GM21825 (cell line): ENCODE data around the gene SLC25A22.

Experiments used
- ATAC-seq: cut with Tn5 transposase; IDR thresholded peaks from one replicate; pipeline ENCODE4 v1.9.1; 2021; ENCODE audit warnings: mild to moderate bottlenecking, moderate library complexity; ENCODE audit not compliant: unreplicated experiment

SLC25A22 gene

DNA sequence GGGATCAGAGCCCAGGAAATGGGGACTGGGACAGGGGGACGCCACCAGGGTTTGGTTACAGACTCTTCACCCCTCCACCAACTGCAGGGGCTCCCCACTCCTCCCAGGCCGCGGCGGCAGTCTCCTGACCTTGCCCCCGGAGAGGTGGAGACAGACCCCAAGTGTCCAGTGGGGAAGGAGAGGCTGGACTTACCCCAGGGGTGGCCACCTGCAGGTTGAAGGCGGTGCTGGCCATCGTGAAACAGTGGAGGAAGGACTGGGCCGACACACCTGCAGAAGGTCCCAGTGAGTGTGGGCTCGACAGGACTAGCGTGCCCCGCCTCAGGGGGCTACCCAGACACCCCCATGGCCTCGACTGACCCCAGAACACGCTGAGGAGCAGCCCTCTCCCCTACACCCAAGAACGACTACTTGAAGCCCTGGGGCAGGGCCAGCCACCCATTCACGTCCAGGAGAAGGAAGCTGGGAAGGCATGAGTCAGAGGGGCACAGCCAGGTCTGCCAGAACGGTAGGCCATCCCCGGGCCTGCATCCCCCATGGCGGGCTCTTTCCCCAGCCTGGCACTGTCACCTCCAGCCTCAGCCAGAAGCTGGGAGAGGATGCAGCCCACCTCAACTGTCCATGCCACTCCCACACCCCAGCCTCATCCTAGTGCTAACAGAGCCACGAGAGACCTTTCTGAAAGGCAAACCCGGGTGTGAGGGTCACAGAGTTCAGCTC, 23.0 kb downstream of the SLC25A22 start:
- ATAC-seq = no peak

DNA sequence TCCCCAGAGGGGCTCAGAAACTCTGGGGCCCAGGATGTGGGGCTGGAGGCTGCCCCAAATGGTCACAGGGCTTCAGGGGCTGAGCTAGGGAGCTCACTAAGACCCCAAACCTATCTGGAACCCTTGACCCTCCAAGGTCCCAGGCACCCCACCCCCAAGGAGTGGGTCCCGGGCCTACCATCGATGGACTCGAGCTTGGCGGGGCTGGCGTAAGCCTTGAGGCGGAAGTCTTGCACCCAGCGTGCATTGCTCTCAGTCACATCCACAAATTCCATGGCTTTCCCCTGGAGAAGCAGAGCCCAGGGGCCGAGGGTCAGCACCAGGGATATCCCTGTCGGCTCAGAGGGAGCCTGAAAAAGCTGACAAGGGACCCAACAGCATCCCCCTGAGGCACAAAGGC, 24.3 kb downstream of the SLC25A22 start:
- ATAC-seq = no peak

DNA sequence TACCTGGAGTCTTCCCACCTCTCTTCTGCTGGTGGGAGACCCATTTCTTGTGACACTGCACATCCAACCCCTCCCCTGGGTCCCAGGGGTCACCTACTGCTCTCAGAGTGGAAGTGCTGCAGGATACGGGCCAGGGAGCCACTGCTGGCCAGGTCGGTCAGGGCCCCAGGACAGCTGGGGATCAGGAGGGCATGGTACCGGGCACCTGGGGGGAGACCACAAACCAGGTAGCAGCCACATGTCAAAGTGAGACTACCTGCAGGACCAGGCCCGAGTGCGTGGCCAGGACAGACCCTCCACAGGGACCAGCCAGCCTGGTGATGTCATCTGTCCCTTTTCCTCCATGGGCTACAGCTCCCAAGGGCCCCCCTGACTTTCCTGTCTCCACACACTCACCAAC, 24.7 kb downstream of the SLC25A22 start:
- no peak for ATAC-seq

DNA sequence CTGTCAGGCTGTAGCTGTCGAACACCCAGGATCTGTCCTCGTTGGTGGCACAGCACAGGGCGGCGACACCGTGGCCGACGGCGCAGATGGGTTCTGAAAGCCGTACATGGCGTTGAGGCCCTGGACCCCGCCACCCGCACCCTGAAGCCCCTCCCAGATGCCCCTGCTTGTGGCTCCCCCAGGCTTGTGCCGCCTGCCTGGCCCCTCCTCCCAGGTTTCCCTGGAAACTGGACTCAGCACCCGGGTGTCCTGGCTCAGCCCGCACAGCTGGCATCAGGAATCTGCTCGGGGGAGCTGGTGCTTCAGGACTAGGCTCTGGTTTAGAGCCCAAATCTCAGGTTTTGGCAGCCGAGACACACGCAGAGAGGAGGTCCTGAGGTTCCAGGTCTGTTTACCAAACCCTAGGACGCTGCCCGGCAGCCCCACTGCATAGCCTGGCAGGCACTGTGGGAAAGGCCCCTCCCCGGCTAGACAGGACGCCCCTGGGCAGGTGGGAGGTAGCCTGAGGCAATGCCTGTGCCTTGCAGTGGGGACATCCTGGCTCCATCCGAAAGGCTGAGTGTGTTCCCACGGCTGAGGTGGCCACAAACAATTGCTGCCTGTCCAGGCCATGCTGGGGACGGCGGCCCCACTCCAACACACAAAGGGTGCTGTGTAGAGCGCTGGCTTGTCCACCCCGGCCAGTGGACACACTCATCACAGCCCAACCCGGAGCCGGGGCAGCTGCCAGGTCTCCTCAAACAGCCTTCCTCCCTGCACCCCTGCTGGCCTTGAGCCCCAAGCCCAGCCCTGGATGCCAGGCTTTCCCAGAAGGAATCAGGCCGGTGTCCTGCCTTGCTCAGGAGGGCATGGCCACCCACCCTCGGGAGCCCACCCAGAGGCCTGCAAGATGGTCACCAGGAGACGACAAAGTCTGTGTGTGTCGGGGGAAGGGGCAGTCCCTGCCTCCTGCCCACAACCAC, 25.4 kb downstream of the SLC25A22 start:
- ATAC-seq = no peak

DNA sequence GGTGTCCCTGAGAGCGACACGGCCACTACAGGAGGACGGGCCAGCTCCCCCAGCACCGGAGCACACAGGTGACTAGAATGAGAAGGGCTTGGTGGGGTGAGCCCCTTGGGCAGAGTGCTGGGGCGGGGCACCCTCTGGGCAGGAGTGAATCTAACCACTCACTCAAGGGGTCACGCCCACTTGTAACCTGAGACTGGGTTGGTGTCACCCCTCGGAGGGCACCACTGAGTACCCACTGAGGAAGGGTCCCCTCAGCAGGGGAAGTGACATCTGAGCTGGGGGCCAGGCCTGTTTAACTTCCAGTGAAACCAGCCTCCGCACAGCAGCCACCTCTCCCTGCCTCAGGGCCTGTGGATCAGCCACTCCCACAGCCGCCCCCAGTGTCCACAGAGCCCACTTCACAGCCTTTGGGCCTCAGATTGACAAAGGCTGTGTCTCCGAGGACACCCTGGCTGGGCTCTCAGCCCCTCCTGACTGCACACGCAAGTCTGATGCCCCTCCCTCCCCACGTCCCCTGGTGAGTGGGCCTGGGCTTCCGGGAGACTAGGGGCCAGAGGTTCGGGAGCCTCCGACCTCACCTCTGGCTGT, 26.4 kb downstream of the SLC25A22 start:
- no peak for ATAC-seq

DNA sequence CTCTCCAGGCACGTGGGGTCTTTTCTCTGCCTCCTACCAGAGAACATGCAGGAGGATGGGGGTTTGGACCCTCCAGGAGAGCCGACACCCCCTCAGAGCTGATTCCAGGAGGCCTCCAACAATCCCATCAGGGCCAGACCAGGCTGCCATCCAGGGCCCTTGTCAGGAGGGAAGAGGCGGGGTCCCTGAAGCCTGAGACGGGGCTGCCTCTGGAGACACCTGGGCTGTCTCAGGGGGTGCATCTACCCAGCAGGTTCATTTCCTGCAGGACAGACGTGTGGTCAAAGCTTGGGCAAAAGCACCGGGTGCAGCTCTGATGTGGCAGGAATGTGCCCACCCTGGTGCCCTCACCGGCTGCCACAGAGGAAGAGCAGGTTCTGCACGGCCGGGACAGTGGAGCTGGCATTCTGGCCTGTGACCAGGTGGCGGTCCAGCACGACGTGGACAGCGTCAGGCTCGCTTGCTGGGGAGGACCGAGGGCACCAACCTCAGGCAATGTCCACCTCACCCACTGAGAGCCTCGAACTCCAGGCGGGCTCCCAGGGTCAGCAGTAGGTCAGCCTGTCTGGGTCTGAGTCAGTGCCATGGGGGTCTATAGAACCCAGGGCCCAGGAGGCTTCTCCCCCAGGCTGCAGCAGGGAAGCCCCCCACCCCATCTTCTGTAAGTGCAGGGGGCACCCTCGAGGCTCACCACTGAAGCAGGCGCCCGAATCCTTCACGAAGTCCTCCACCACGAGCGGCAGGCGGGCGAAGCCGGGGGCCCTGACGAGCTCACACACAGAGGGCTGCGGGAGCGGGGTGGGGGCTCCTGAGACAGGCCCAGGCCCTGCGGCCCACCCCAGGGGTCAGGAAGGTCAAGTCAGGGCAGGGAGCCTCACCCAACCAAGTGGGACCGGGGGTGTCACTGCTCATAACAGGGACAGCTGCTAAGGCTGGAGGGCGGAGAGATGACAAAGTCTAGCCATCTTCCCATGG, 27.2 kb downstream of the SLC25A22 start:
- no peak for ATAC-seq

DNA sequence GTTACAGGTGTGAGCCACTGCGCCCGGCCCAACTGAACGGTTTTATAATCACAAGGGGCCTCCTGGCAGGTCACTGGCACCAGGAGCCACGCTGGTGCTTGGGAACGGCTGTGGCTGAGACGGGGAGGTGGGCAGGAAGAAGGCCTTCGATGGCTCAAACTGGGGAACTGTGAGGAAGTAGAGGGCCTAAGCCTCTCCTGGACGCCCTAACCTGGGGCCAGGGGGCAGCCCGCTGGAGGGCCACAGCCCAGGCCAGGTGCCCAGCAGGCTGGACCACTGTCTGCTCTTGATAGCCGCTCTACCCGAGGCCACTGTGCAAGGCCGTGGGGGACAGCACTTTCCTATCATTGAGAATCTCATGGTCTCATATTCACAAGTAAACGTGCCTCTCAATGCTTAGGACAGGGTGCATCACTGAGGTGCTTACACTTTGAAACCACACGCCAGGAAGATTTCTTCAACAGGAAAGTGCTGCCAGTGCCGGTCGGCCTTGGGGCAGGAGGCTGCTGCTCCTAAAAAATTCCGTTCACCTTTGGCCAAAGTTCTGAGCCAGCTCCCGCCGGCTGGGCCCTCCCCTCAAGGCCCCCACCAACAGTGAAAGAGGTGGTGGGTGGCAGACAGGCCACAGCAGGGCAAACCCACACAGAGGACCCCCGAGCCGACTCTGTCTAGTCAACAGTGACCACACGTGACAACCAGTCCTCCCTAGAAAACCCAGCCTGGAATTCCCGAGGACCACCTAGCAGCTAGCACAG, 28.0 kb downstream of the SLC25A22 start:
- ATAC-seq = no peak

DNA sequence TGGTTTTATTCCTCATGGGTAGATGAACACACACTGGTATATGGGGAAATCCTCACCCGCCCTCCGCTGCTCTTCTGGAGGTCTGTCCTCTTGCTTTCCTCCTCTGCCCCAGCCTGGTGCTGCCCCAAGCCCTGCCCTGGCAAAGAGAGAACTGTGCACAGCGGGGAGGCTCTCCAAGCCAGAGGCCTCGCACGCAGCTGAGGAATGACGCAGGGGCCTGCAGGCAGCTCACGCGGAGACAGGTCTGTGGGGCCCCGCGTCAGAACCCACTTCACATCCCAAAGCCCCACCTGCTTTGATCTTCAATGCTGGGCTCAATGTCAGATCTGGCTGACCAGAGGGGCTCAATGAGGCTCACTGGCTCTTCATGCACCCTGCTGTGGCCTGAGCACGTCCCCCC, 30.8 kb downstream of the SLC25A22 start:
- no peak for ATAC-seq

DNA sequence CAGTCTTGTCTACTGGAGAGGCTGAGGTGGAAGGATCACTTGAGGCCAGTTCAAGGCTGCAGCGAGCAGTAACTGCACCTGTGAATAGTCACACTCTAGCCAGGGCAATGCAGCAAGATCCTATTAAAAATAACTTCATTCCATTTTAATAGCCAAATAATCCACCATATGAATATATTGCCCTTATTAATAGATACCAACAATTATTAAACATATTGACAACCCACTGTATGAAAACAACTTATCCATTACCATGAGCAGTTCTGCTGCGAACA, 31.2 kb downstream of the SLC25A22 start:
- ATAC-seq = no peak

DNA sequence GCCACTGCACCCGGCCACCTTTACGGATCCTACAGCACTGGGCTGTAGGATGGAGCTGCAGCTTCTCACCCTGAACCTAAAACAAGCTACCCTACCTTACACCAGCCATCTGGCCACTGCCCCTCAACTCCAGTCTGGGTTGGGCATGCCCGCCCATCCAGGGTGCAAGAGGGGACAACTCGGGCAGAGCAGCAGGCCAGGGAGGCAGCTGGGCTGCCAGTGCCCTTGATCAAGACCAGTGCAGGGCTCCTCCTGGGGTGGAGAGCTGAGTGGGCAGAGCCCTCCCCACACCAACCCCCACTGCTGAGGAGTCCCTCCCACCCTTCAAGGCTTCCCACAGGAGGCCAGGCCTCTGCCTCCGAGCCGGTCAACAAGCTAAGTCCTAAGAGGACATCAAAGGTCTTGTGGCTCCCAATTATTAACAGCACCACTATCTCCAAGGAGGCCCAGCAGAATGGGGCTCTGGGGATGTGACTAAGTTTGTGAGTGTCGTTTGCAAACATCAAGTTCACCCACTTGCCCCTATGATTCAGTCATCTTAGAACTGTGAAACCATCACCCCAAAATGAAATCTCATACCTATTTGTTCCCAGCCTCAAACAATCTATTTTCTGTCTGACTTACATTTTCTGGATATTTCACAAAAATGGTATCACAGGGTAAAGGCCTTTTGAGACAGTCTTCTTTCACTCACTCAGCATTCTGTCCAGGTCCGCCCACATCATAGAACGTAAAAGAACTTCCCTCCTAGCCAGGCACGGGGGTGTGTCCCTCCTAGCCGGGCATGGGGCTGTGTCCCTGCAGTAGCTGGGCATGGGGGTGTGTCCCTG, 31.8 kb downstream of the SLC25A22 start:
- no peak for ATAC-seq

DNA sequence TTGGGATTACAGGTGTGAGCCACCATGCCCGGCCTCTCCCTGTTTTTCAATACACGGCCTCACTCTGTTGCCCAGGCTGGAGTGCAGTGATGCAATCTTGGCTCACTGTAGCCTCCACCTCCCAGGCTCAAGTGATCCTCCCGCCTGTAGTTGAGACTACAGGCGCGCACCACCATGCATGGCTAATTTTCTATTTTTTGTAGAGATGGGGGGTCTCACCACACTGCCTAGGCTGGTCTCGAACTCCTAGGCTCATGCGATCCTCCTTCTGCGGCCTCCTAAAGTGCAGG, 32.3 kb downstream of the SLC25A22 start:
- ATAC-seq = no peak

DNA sequence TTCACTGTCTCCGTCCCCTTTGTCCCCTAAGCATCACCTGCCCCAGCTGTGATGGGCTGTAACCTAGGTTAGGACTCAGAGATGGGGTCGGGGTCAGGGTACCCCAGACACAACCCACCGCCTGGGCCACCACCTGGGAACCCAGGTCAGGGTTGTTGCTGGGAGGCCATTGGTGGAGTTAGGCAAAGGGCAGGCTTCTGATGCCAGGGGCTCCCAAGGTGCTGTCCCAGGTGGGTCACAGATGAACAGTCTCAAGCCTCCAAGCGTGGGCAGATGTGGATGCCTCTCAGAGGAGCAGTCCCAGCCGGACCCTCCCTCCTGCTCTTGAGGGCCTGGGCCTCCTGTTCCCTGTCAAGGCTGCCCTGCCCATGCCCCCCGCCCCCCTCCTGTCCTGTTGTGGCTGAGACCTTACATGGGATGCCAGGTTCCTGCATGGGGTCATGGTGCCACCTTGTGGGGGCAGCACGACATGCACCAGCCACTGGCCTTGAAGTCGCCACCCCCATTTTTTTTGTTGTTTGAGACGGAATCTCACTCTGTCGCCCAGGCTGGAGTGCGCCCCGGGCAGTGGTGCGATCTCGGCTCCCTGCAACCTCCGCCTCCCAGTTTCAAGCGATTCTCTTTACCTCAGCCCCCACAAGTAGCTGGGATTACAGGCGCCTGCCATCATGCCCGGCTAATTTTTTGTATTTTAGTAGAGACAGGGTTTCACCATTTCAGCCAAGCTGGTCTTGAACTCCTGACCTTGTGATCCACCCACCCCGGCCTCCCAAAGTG, 32.9 kb downstream of the SLC25A22 start:
- no peak for ATAC-seq

DNA sequence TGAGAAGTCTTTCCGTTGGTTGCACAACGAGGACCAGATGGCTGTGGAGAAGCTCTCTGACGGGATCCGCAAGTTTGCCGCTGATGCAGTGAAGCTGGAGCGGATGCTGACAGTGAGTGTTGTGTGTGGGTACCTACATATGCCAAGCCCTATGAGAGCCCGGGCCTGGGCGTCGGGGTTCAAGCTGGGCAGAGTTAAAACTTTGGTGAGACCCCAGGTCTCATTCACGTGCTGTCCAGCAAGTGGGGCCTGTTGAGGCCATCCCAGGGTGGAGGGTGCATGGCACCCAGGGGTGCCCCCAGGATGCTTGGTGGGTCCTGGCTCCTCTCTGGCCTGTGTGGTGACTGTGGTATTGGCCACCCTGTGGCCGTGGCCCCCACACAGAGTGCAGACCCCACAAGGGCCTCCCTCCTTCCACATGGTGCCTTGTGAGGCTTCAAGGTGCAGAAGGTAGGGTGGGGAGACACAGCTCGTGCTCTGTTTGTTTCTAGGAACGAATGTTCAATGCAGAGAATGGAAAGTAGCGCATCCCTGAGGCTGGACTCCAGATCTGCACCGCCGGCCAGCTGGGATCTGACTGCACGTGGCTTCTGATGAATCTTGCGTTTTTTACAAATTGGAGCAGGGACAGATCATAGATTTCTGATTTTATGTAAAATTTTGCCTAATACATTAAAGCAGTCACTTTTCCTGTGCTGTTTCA, 33.6 kb downstream of the SLC25A22 start:
- ATAC-seq = no peak

DNA sequence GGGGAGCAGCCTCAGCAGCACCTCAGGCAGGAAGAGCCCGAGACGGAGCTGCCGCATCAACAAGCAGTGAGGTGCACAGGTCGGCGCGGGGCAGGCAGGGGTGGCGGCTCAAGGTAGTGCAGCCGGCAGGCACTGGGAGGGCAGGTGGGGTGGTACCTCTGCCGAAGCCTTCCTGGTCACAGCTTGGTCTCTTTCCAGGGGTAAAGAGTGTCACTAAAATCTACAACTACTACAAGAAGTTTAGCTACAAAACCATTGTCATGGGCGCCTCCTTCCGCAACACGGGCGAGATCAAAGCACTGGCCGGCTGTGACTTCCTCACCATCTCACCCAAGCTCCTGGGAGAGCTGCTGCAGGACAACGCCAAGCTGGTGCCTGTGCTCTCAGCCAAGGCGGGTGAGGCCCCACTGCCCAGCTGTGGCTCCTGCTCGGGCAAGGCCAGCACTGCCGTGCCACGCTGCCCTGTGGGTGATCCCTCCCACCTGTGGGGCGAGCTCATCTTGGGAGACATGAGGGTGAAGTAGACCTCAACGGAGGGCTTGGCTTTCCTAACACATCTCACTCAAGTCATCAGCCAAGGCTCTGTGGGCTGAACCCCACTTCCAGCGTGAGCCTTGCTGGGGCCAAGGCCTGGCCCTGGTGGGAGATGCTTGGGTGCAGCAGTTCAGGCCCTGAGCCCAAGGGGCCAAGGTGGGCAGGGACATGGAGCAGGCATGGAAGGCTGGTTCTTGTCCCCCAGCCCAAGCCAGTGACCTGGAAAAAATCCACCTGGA, 34.3 kb downstream of the SLC25A22 start:
- ATAC-seq = no peak

DNA sequence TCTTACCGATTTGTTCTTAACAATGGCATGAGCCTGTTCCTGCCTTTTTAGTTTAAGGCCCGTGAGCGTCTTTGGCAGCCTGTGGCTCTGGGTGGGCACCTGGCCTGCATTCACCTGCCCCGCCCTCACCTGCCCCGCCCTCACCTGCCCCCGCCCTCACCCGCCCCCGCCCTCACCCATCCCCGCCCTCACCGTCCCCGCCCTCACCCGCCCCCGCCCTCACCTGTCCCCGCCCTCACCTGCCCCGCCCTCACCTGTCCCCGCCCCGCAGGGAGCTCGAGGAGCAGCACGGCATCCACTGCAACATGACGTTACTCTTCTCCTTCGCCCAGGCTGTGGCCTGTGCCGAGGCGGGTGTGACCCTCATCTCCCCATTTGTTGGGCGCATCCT, 35.0 kb downstream of the SLC25A22 start:
- no peak for ATAC-seq

DNA sequence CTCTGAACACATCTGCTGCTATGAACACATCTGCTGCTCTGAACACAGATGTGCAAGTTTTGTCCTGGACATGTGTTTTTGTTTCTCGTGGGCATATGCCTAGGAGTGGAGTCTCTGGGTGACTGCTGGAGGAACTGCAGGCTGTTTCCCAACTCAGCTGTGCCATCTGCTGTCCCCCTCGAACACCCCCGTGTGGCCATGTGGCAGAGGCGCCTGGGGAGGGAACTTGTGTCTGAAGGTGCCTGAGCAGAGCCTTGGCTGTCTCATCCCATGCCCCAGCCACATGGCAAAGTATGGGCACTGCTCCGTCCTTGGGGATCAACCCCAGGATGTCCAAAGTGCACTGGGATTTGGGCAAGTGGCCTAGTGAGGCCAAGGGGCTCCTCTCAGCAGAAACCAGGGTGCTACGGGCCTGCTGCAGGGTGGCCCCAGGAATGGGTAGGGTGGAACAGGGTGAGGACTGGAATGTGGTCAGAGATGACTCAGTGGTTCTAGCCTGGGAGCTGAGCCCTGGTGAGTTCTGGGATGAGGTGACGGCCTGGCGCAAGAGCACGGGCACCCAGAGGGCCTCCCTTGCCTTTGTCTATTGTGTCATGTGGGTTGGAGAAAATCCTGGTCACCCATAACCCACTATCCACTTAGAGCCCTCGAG, 35.5 kb downstream of the SLC25A22 start:
- ATAC-seq = no peak
